HepG2 (cell line): ENCODE results near the gene PTPRM.

Experiments
- ATF1 ChIP-seq: IDR thresholded peaks from 2 replicates; pipeline ENCODE4 v1.6.1; 2016; ENCODE audit warnings: mild to moderate bottlenecking, control low read depth
- BCL6 ChIP-seq: IDR thresholded peaks from 2 replicates; pipeline ENCODE4 v1.6.1; 2016; ENCODE audit warnings: missing genetic modification reagents, missing compliant biosample characterization
- CTCF ChIP-seq: sonication (generic); formaldehyde crosslinking; IDR thresholded peaks from 2 replicates; pipeline ENCODE4 v1.5.0; 2020; ENCODE audit warnings: mild to moderate bottlenecking, missing genetic modification reagents, moderate library complexity
- EP300 ChIP-seq, 3 experiments: sonication (generic) in 1 of 3; formaldehyde crosslinking in 1 of 3; IDR thresholded peaks; 2 replicates each; pipeline versions ENCODE4 v1.5.1 to v1.6.1; 2011 to 2020; ENCODE audit warnings: low read depth in 2 of 3, low read length in 2 of 3, borderline replicate concordance in 1 of 3, improper control_type of control experiment in 1 of 3, mild to moderate bottlenecking in 1 of 3, missing genetic modification reagents in 1 of 3, moderate library complexity in 1 of 3
- ETV5 ChIP-seq: IDR thresholded peaks from 2 replicates; pipeline ENCODE4 v1.6.1; 2018; ENCODE audit warnings: missing biosample characterization, missing genetic modification reagents, inconsistent platforms, borderline replicate concordance
- KAT2B ChIP-seq: fragments of 150-350 bp; IDR thresholded peaks from 2 replicates; pipeline ENCODE4 v1.6.1; 2014; ENCODE audit warnings: low read depth, low read length, borderline replicate concordance
- MAZ ChIP-seq, 2 experiments: sonication (generic) in 1 of 2; formaldehyde crosslinking in 1 of 2; IDR thresholded peaks; 2 replicates each; pipeline versions ENCODE4 v1.5.0 to v1.6.1; 2012 to 2020; ENCODE audit warnings: low read depth in 2 of 2, mild to moderate bottlenecking in 2 of 2, borderline replicate concordance in 1 of 2, improper control_type of control experiment in 1 of 2, low read length in 1 of 2, missing genetic modification reagents in 1 of 2, moderate library complexity in 1 of 2
- NFKB2 ChIP-seq: sonication (generic); formaldehyde crosslinking; IDR thresholded peaks from 2 replicates; pipeline ENCODE4 v1.4.0; 2020; ENCODE audit warnings: missing genetic modification reagents, borderline replicate concordance
- SIN3A ChIP-seq: IDR thresholded peaks from 2 replicates; pipeline ENCODE4 v1.6.1; 2011; ENCODE audit warnings: low read depth, mild to moderate bottlenecking, control low read depth, low read length, borderline replicate concordance
- THAP7 ChIP-seq: sonication (generic); formaldehyde crosslinking; IDR thresholded peaks from 2 replicates; pipeline ENCODE4 v1.8.1; 2023; ENCODE audit warnings: mild to moderate bottlenecking, missing genetic modification reagents
- USF2 ChIP-seq, 2 experiments: sonication (generic) in 1 of 2; formaldehyde crosslinking in 1 of 2; IDR thresholded peaks; 2 replicates each; pipeline versions ENCODE4 v1.5.1 to v1.6.1; 2011 to 2020; ENCODE audit warnings: borderline replicate concordance in 1 of 2, low read depth in 1 of 2, low read length in 1 of 2, mild to moderate bottlenecking in 1 of 2, missing genetic modification reagents in 1 of 2, moderate library complexity in 1 of 2
- ZFP82 ChIP-seq: sonication (generic); formaldehyde crosslinking; IDR thresholded peaks from 2 replicates; pipeline ENCODE4 v1.5.1; 2020; ENCODE audit warnings: mild to moderate bottlenecking, missing genetic modification reagents, borderline replicate concordance
- ZNF274 ChIP-seq: sonication (generic); formaldehyde crosslinking; IDR thresholded peaks from 2 replicates; pipeline ENCODE4 v1.5.1; 2020; ENCODE audit warnings: mild to moderate bottlenecking, missing genetic modification reagents
- ZSCAN30 ChIP-seq: sonication (generic); formaldehyde crosslinking; IDR thresholded peaks from 2 replicates; pipeline ENCODE4 v1.5.0; 2020; ENCODE audit warnings: mild to moderate bottlenecking, missing genetic modification reagents

- TF ChIP-seq THAP7 (CRISPR knock-in tag) = no peak
- no peak for TF ChIP-seq SIN3A
- TF ChIP-seq ZFP82 (CRISPR knock-in tag) = no peak
- no peak for TF ChIP-seq CTCF (CRISPR knock-in tag)
- no peak for TF ChIP-seq EP300 (IDR thresholded peaks at IDR 0.05; ENCODE audit: low read depth in 2 of 2, low read length in 2 of 2)
- TF ChIP-seq EP300 (CRISPR knock-in tag; IDR thresholded peaks at IDR 0.05; ENCODE audit: borderline replicate concordance) = no peak
- no peak for TF ChIP-seq KAT2B
- no peak for TF ChIP-seq ZNF274 (CRISPR knock-in tag)
- TF ChIP-seq BCL6 (CRISPR knock-in tag) = no peak
- no peak for TF ChIP-seq USF2 (IDR thresholded peaks at IDR 0.05; ENCODE audit: low read depth, low read length)
- no peak for TF ChIP-seq USF2 (CRISPR knock-in tag; IDR thresholded peaks at IDR 0.05; ENCODE audit: borderline replicate concordance)
- TF ChIP-seq MAZ (IDR thresholded peaks at IDR 0.05; ENCODE audit: borderline replicate concordance, low read depth, low read length) = no peak
- TF ChIP-seq MAZ (CRISPR knock-in tag; IDR thresholded peaks at IDR 0.05; ENCODE audit: low read depth) = no peak
- no peak for TF ChIP-seq NFKB2 (CRISPR knock-in tag)
- no peak for TF ChIP-seq ATF1 (CRISPR knock-in tag)
- TF ChIP-seq ETV5 (CRISPR knock-in tag) = no peak
- TF ChIP-seq ZSCAN30 = no peak
Measured at GRCh38 chr18:8097927-8098326, 530.8 kb downstream of the PTPRM start.
